ENCODE measurements around the gene MIPOL1. TPM values are rescaled to one million over a fixed set of nuclear protein-coding genes. Genes with fewer than 3 reads are reported as not detected.
"Not testable (repeated sequence)": the region's sequence is repeated elsewhere in the genome, so short reads cannot be mapped to it uniquely, and the experiment has no call there.

Gene MIPOL1
- total RNA-seq, 4 donors from 2014 or later, result 11.4 to 25.7 (median 18.9) TPM

DNA sequence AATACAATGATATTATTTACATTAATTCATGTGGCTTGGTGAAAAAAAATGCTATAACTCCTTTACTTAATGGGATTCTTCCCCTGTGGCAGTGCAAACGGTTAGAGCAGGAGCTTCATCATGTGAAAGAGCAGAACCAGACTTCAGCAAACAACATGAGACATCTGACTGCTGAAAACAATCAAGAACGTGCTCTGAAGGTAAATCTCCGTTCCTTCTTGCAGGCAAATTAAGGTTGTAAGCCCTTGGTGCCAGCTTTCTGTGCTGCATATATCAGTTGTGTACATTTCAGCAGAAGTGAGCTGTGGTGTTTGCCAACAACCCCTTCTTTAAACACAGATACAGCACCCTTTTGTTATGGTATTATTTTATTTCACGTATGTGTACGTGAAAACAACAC is 171.7 kb downstream of the MIPOL1 start:
- WGBS, 2 donors, result 54 to 55% methylated on average over 5 of the region's 5 CpGs
- no peak for TF ChIP-seq CTCF (IDR thresholded peaks at IDR 0.05)
- TF ChIP-seq POLR2A (IDR thresholded peaks at IDR 0.05), result no peak
- H3K27ac ChIP-seq, result no peak overlapping the region
- no peaks in the 10 kb centered on the region for H3K27me3 ChIP-seq
- H3K4me3 ChIP-seq, result no peak overlapping the region
- DNase-seq (ENCODE audit: low spot score in 2 of 2), result no peak
- H3K9me3 ChIP-seq, result peaks cover 0 to 14% (median 4%) of the 10 kb centered on the region in 4 donors
- no peaks in the 10 kb centered on the region for H3K4me1 ChIP-seq
- H3K36me3 ChIP-seq, result peaks cover 0 to 9% (median 0%) of the 10 kb centered on the region in 3 donors

- no peak for TF ChIP-seq POLR2A (IDR thresholded peaks at IDR 0.05)
- TF ChIP-seq EP300 (IDR thresholded peaks at IDR 0.05), result no peak
- no peak for TF ChIP-seq CTCF (IDR thresholded peaks at IDR 0.05)
- no peaks in the 10 kb centered on the region for H3K27me3 ChIP-seq
- H3K9me3 ChIP-seq, result peaks cover 0 to 3% (median 0%) of the 10 kb centered on the region in 4 donors
Observed at GRCh38 chr14:37375566-37375965, 177.8 kb downstream of the MIPOL1 start.

DNA sequence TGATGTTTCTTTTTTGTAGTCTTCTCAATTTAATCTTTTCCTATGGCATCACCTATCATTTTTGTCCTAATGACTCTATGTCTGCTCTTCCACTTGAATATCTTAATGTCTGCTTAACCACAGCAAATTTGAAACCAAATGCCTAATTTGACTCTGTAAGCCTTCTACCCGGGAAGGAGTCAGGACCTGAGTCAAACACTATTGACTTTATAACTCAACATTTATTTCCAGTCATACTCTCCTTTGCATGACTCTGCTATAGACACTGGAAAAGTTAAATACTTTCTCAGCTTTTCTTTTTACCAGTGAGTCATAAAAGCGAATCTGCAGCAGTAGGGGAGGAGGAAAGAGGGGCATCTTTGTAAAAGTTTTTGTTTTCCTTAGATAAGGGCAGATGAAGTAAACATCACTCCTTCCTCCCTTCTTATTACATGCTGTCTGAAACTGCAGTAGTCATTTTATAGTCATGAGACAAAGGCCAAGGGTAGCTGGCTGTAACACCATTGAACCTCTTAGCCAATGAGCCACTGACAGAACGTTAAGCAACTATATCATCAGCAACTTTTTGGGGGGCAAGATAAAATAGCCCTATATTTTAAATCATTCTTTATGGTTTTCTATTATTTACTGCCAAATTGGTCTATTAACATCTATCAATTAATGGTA is 179.3 kb downstream of the MIPOL1 start:
- H3K27ac ChIP-seq, result no peak overlapping the region
- no peak overlapping the region for H3K4me3 ChIP-seq
- DNase-seq (ENCODE audit: low spot score in 2 of 2), result no peak
- H3K9me3 ChIP-seq, result peaks cover 0 to 3% (median 0%) of the 10 kb centered on the region in 4 donors
- WGBS, 2 donors, result 82 to 97% methylated on average over 3 of the region's 3 CpGs
- peaks cover 0 to 25% (median 0%) of the 10 kb centered on the region in 3 donors for H3K36me3 ChIP-seq
- no peaks in the 10 kb centered on the region for H3K4me1 ChIP-seq
- H3K27me3 ChIP-seq, result no peaks in the 10 kb centered on the region
- no peak for TF ChIP-seq POLR2A (IDR thresholded peaks at IDR 0.05)
- TF ChIP-seq EP300 (IDR thresholded peaks at IDR 0.05), result no peak
- TF ChIP-seq CTCF (IDR thresholded peaks at IDR 0.05), result no peak

More at GRCh38 chr14:37375566-37375965, 177.8 kb downstream of the MIPOL1 start:
- no peak for DNase-seq (ENCODE audit: low spot score in 2 of 2)
- Histone ChIP-seq H3K27ac (no peak overlapping the region), H3K4me3 (no peak overlapping the region), H3K36me3 (peaks cover 0 to 23% (median 0%) of the 10 kb centered on the region in 3 donors), H3K4me1 (no peaks in the 10 kb centered on the region)

DNA sequence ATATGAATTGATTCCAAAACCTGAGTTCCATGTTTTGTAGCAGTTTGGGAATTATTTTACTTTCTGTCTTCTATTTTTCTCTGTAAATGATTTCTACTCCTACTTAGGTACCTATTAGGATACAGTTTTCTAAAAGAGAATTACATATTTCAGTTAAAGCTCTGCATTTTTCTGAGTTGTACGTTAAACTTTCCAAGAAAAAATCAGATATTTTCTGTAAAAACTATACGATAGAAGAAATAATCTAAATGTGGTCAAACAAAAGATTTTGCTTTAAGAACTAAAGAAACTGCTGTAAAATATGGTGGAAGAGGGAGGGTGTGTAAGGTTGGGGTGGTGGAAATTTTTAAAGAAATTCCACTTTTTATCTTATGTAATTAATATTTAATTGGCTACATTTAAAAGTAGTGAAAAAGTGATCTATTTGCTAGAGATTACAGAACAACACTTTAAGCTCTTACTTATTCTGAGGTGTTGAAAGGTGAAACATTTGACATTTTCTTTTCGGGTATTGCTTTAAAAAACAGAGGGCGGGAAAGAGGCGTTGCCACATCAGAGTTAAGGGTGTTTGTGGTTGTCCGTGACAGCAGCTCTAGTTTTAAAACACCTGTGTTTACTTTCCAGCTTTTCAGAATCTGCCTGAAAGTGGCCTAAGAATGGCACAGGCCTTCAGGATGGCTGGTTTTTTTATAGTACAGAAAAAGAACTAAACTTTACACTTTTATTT is 187.3 kb downstream of the MIPOL1 start:
- DNase-seq (ENCODE audit: low spot score in 2 of 2), result no peak
- Histone ChIP-seq H3K4me1 (no peaks in the 10 kb centered on the region), H3K27me3 (no peaks in the 10 kb centered on the region), H3K4me3 (no peak overlapping the region), H3K9me3 (peaks cover 0 to 6% (median 2%) of the 10 kb centered on the region in 4 donors), H3K27ac (no peak overlapping the region), H3K36me3 (peaks cover 0 to 8% (median 0%) of the 10 kb centered on the region in 3 donors)
- no peak for TF ChIP-seq CTCF (IDR thresholded peaks at IDR 0.05)
- TF ChIP-seq EP300 (IDR thresholded peaks at IDR 0.05), result no peak
- TF ChIP-seq POLR2A (IDR thresholded peaks at IDR 0.05), result no peak
- 78 to 80% methylated on average over 6 of the region's 6 CpGs for WGBS, 2 donors

DNA sequence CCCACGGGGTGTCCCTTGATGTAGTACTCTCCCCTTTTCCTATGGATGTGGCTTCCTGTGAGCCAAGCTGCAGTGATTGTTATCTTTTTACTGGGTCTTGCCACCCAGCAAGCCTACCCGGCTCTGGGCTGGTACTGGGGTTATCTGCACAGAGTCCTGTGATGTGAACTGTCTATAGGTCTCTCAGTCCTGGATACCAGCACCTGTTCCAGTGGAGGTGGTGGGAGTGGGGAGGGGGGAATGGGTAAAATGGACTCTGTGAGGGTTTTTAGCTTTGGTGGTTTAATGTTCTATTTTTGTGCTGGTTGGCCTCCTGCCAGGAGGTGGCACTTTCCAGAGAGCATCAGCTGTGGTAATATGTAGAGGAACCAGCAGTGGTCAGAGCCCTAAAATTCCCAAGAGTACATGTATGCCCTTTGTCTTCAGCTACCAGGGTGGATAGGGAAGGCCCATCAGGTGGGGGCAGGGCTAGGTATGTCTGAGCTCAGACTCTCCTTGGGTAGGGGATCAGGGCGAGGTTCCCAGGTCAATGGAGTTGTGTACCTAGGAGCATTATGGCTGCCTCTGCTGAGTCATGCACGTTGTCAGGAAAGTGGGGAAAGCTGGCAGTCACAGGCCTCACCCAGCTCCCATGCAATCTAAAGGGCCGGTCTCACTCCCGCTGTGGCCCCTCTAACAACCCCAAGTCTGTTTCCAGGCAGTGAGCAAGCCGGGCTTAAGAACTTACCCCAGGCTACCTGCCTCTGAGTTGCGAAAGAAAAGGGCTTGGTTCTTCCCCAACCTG is 199.6 kb downstream of the MIPOL1 start:
- H3K27ac ChIP-seq; H3K4me1 ChIP-seq; H3K4me3 ChIP-seq; DNase-seq (ENCODE audit: low spot score in 2 of 2); H3K27me3 ChIP-seq: not testable (repeated sequence)
- Histone ChIP-seq H3K9me3 (peaks cover 0 to 48% (median 10%) of the 10 kb centered on the region in 4 donors), H3K36me3 (peaks cover 0 to 28% (median 0%) of the 10 kb centered on the region in 3 donors)
- WGBS, 2 donors, result 92 to 96% methylated on average over 8 of the region's 8 CpGs

Data from tibial nerve (tissue), 4 donors.